ENCODE measurements around the gene EML4. TPM values are rescaled to one million over a fixed set of nuclear protein-coding genes. Genes with fewer than 3 reads are reported as not detected.

EML4 gene
- total and polyA plus RNA-seq, 2 of the 13 experiments (the other 11 are each of a cell fraction or from before 2014, with no cell fraction given) = 243 to 476 TPM

GRCh38 chr2:42127425-42128424 lies 41.4 kb upstream of the EML4 start (continued):
- TF ChIP-seq ZNF335 (CRISPR knock-in tag; IDR thresholded peaks at IDR 0.05) = peak; percentile 46; the same call in 1 of the 2 replicates
- TF ChIP-seq SYNCRIP (IDR thresholded peaks at IDR 0.05; ENCODE audit: insufficient read depth, low read depth, low read length) = no peak
- peak; percentile 35; the same call in 1 of the 2 replicates for TF ChIP-seq ZMYM3 (CRISPR knock-in tag; IDR thresholded peaks at IDR 0.05)
- no peak for TF ChIP-seq KIAA2018 (CRISPR knock-in tag; IDR thresholded peaks at IDR 0.05; ENCODE audit: borderline replicate concordance)
- no peak for TF ChIP-seq MYNN (CRISPR knock-in tag; IDR thresholded peaks at IDR 0.05; ENCODE audit: low read depth)
- TF ChIP-seq TBL1XR1 (IDR thresholded peaks at IDR 0.05; ENCODE audit: borderline replicate concordance, low read length, partially characterized antibody) = no peak
- TF ChIP-seq CC2D1A (CRISPR knock-in tag; IDR thresholded peaks at IDR 0.05) = no peak
- TF ChIP-seq NCOA2 (CRISPR knock-in tag; IDR thresholded peaks at IDR 0.05) = peak; percentile 95
- TF ChIP-seq ZNF30 (CRISPR knock-in tag; IDR thresholded peaks at IDR 0.05) = no peak
- no peak for TF ChIP-seq NONO (IDR thresholded peaks at IDR 0.05)
- no peak; the same call in 1 of the 2 replicates for TF ChIP-seq NONO (CRISPR knock-in tag; conservative IDR thresholded peaks at IDR 0.05)
- TF ChIP-seq ZNF143 (CRISPR knock-in tag; IDR thresholded peaks at IDR 0.05) = no peak
- TF ChIP-seq CSRNP2 (CRISPR knock-in tag; conservative IDR thresholded peaks at IDR 0.05; ENCODE audit: low read depth) = no peak
- peak; percentile 57; the same call in 1 of the 2 replicates for TF ChIP-seq RXRA (CRISPR knock-in tag; IDR thresholded peaks at IDR 0.05)
- TF ChIP-seq ATF3 (CRISPR knock-in tag; IDR thresholded peaks at IDR 0.05) = peak; percentile 62
- peak; percentile 64 for TF ChIP-seq HIC2 (CRISPR knock-in tag; IDR thresholded peaks at IDR 0.05; ENCODE audit: low read depth)
- no peak for TF ChIP-seq ZNF33A (CRISPR knock-in tag; IDR thresholded peaks at IDR 0.05; ENCODE audit: borderline replicate concordance)

All from HepG2 (cell line).